Esophagus squamous epithelium (tissue), 4 donors: ENCODE results near the gene TIMM23B.
"Not testable (repeated sequence)": the region's sequence is repeated elsewhere in the genome, so short reads cannot be mapped to it uniquely, and the experiment has no call there.

ENCODE experiments used
- CTCF ChIP-seq, 6 experiments: fragments of 450-650 bp in 4 of 6; fragments of 200-600 bp in 2 of 6; sonication (generic) in 2 of 6; IDR thresholded peaks; one replicate each; pipeline ENCODE4 v1.5.1; 2016 to 2019; ENCODE audit warnings: antibody characterized with exemption in 6 of 6, mild to moderate bottlenecking in 4 of 6, moderate library complexity in 4 of 6
- POLR2A ChIP-seq, 4 donors: fragments of 450-650 bp; IDR thresholded peaks; one replicate each; pipeline ENCODE4 v1.6.1; 2017; ENCODE audit warnings: antibody characterized with exemption in 4 of 4, mild to moderate bottlenecking in 4 of 4, moderate library complexity in 3 of 4

DNA sequence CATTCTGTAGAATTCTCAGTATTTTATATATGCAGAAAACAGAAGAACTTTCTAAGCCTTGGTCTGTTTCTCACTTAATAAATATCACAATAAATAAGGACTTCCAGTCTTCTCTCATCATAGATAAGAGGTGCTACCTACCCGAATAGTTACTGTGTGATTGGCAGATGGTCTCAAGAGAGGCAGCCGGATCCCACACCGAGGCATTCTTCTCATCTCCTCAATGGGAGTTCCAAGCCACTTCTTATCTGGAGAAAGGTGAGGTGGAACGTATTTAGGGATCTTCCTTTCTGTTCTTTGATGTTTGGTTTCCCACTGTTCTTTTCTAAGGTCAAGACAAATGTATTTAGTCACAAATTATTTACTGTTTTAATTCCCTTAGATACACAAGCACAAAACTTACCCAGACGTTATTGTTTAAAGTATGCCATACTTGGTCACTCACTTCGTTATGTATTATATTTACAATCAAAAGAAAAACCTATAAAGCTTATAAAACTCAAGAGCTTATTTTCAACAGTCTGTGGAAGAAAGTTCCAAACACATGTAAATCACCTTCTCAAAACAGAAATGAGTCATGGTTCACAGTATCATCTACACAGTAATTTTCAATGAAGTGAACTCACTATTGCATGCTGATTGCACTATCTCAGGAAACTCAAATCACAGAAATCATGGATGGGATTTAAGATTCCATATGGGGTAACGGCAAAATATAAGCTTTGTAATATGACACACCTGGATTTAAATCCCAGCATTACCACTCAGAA is 9.7 kb upstream of the TIMM23B start:
- TF ChIP-seq CTCF, POLR2A (IDR thresholded peaks at IDR 0.05): not testable (repeated sequence)
